Spleen (tissue), 11 donors: ENCODE data around the gene GFPT1. TPM values are rescaled to one million over a fixed set of nuclear protein-coding genes. Genes with fewer than 3 reads are reported as not detected.

Experiments
- DNase-seq: peaks from one replicate; pipeline ENCODE4 v3.0.0-alpha.2; 2020
- H3K27ac ChIP-seq, 8 donors: fragments of 200-600 bp; sonication (generic) in 7 of 8; 1 replicate in 4 of 8; 2 replicates in 4 of 8; pipeline versions ENCODE4 v1.5.0 to v1.8.0; 2016 to 2021; ENCODE audit warnings: inconsistent platforms in 4 of 8, mild to moderate bottlenecking in 4 of 8, moderate library complexity in 1 of 8
- H3K27me3 ChIP-seq, 7 donors: fragments of 200-600 bp; sonication (generic) in 6 of 7; replicated peaks in 1 of 7; 1 replicate in 4 of 7; 2 replicates in 3 of 7; pipeline versions ENCODE4 v1.5.0 to v1.8.0; 2016 to 2021; ENCODE audit warnings: inconsistent platforms in 3 of 7, mild to moderate bottlenecking in 1 of 7
- H3K36me3 ChIP-seq, 6 donors: fragments of 200-600 bp; sonication (generic) in 5 of 6; 1 replicate in 4 of 6; 2 replicates in 2 of 6; pipeline versions ENCODE4 v1.5.0 to v1.8.0; 2016 to 2021; ENCODE audit warnings: inconsistent platforms in 2 of 6
- H3K4me1 ChIP-seq, 6 donors: fragments of 200-600 bp; sonication (generic) in 5 of 6; 1 replicate in 3 of 6; 2 replicates in 3 of 6; pipeline versions ENCODE4 v1.5.0 to v1.8.0; 2016 to 2021; ENCODE audit warnings: inconsistent platforms in 3 of 6
- H3K4me3 ChIP-seq, 8 donors: fragments of 200-600 bp; sonication (generic) in 7 of 8; 1 replicate in 4 of 8; 2 replicates in 4 of 8; pipeline versions ENCODE4 v1.5.0 to v1.8.0; 2016 to 2021; ENCODE audit warnings: inconsistent platforms in 4 of 8, mild to moderate bottlenecking in 4 of 8, moderate library complexity in 2 of 8
- H3K9me3 ChIP-seq, 8 donors: fragments of 200-600 bp; sonication (generic) in 7 of 8; 1 replicate in 4 of 8; 2 replicates in 4 of 8; pipeline versions ENCODE4 v1.5.0 to v1.8.0; 2016 to 2021; ENCODE audit warnings: inconsistent platforms in 4 of 8
- POLR2A ChIP-seq, 3 donors: fragments of 450-650 bp; IDR thresholded peaks; one replicate each; pipeline ENCODE4 v1.5.1; 2017; ENCODE audit warnings: antibody characterized with exemption in 3 of 3, mild to moderate bottlenecking in 1 of 3
- POLR2AphosphoS5 ChIP-seq, 3 donors: sonication (generic); formaldehyde crosslinking; IDR thresholded peaks; one replicate each; pipeline ENCODE4 v1.5.1; 2017; ENCODE audit warnings: antibody characterized with exemption in 3 of 3
- WGBS, 5 donors: extraction: QIAGEN DNeasy Blood & Tissue Kit in 3 of 5; methylation state at CpG; one replicate each; pipeline versions ENCODE4 v1.1.5 to v1.1.7; 2013 to 2018; 5-methylcytosine and 5-hydroxymethylcytosine counted together
- intact Hi-C: fragments of 100-400 bp; cut with DNase I; formaldehyde crosslinking; loops from one replicate; pipeline ENCODE4 v1.15.0; 2023; ENCODE audit warnings: low total_unique reads
- polyA plus RNA-seq, 3 donors: library from polyadenylated mRNA; stranded (reverse); fragments of 200-250 nt; gene quantifications; one replicate each; pipeline ENCODE4 v1.2.1, GENCODE V29; 2013
- total RNA-seq, 7 donors: library from RNA; depleted of rRNA in 3 of 7; stranded (reverse); fragments of >200 nt in 3 of 7; fragmentation: NEBNext Ultra II Directional in 4 of 7; extraction: Animal tissue kit (Norgen Biotek cat#: 25700) in 4 of 7; gene quantifications; one replicate each; pipeline versions ENCODE4 v1.1.0 to v1.2.1, GENCODE V29; 2016 to 2021
- TF ChIP-seq, protein P1 (sequence below), 11 experiments: fragments of 200-600 bp in 7 of 11; fragments of 450-650 bp in 4 of 11; sonication (generic) in 4 of 11; IDR thresholded peaks in 8 of 11; conservative IDR thresholded peaks in 3 of 11; 1 replicate in 7 of 11; 2 replicates in 4 of 11; pipeline versions ENCODE4 v1.4.0 to v1.8.0; 2016 to 2021; ENCODE audit warnings: antibody characterized with exemption in 11 of 11, inconsistent platforms in 4 of 11, mild to moderate bottlenecking in 1 of 11
- donor health status: healthy with polysubstance abuse.
- donor health status: DM: no; HTN: no; CAD: no; lungs with moderate emphysema.
- donor health status: DM: no; HTN: no; CAD: no.
- donor health status: Bipolar disorder and iron deficiency.
- donor health status: healthy.
- donor health status: DM: no; HTN: no; CAD: no.
- donor health status: DM: yes; HTN: yes; CAD: no.

Gene GFPT1
- total and polyA plus RNA-seq, 10 donors = 2.4 to 27.7 (median 19.9) TPM

DNA sequence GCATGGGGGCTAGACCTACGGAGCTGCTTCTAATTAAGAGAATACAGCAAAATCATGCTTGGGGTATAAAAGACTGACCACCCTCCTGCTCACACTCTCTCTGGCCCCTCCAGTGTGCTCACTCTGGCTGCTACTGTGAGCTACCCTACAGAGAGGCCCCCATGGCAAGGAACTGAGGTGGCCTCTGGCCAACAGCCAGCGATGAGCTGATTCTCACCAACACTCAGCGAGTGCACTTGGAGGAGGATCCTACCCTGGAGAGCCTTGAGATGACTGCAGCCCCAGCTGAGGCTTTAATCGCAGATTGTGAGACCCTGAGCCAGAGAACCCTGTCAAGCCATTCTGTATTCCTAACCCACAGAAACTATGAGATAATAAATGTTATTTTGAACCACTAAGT is 88.2 kb downstream of the GFPT1 start:
- peaks cover 0 to 5% (median 3%) of the 10 kb centered on the region in 8 donors for H3K9me3 ChIP-seq
- H3K27me3 ChIP-seq = peaks cover 0 to 1% (median 0%) of the 10 kb centered on the region in 7 donors
- WGBS, 5 donors = 69 to 90% (median 76%) methylated on average over 4 of the region's 4 CpGs
- TF ChIP-seq, protein P1, sequence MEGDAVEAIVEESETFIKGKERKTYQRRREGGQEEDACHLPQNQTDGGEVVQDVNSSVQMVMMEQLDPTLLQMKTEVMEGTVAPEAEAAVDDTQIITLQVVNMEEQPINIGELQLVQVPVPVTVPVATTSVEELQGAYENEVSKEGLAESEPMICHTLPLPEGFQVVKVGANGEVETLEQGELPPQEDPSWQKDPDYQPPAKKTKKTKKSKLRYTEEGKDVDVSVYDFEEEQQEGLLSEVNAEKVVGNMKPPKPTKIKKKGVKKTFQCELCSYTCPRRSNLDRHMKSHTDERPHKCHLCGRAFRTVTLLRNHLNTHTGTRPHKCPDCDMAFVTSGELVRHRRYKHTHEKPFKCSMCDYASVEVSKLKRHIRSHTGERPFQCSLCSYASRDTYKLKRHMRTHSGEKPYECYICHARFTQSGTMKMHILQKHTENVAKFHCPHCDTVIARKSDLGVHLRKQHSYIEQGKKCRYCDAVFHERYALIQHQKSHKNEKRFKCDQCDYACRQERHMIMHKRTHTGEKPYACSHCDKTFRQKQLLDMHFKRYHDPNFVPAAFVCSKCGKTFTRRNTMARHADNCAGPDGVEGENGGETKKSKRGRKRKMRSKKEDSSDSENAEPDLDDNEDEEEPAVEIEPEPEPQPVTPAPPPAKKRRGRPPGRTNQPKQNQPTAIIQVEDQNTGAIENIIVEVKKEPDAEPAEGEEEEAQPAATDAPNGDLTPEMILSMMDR (IDR thresholded peaks at IDR 0.05 in 8 of 11, conservative IDR thresholded peaks at IDR 0.05 in 3 of 11) = no peak
- no peak for TF ChIP-seq POLR2A (IDR thresholded peaks at IDR 0.05)
- TF ChIP-seq POLR2AphosphoS5 (IDR thresholded peaks at IDR 0.05) = no peak
- H3K27ac ChIP-seq = no peak overlapping the region
- intact Hi-C loops = no loop called here
- peaks cover 0 to 8% (median 0%) of the 10 kb centered on the region in 6 donors for H3K4me1 ChIP-seq
- H3K36me3 ChIP-seq = no peaks in the 10 kb centered on the region
- no peak overlapping the region for H3K4me3 ChIP-seq
- DNase-seq = no peak

DNA sequence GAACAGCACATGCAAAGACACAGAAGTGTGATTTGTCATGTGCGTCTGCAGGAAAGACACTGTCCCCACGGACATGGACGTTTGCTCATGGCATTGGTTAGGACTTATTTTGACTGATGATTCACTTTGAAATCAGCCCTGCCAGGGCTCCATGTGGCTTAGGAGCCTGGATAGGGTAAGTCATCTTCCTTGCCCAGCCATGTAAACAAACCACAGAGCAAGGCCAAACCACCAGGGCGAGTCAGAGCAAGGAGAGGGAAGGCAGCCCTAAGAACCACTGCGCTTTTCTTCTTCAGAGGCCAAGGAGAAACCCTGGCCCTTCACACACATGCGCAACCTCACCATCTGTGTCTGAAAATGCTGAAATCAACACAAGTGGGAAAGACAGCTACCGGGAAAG is 88.8 kb downstream of the GFPT1 start:
- Histone ChIP-seq H3K4me3 (no peak overlapping the region), H3K4me1 (peaks cover 0 to 8% (median 0%) of the 10 kb centered on the region in 6 donors), H3K36me3 (no peaks in the 10 kb centered on the region), H3K27me3 (no peaks in the 10 kb centered on the region), H3K27ac (no peak overlapping the region), H3K9me3 (no peaks in the 10 kb centered on the region)
- DNase-seq = no peak
- WGBS, 5 donors = 63 to 87% (median 76%) methylated on average over 7 of the region's 7 CpGs
- TF ChIP-seq POLR2AphosphoS5 (IDR thresholded peaks at IDR 0.05) = no peak
- no peak for TF ChIP-seq POLR2A (IDR thresholded peaks at IDR 0.05)
- TF ChIP-seq, protein P1 (IDR thresholded peaks at IDR 0.05 in 8 of 11, conservative IDR thresholded peaks at IDR 0.05 in 3 of 11) = no peak
- intact Hi-C loops = no loop called here

DNA sequence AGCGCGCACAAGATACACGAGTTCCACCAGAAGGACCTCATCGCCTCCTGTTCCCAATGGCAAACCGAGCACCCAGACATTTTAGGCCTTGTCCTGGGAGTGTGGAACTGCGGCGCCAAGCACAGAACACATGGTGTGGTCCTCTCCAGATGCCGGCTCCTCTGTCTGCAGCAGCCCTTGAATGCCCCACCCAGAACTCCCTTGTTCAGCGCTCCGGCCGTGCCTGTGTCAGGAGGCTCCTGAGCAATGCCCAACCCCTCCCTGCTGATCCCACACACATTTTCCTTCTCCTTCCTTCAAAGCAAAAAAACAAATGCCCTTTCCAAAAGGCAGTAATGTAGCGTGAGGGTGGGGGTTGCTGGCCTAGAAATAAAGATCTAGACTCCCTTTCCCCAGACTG is 89.8 kb downstream of the GFPT1 start:
- H3K36me3 ChIP-seq = no peaks in the 10 kb centered on the region
- H3K27ac ChIP-seq = no peak overlapping the region
- H3K4me1 ChIP-seq = peaks cover 0 to 8% (median 0%) of the 10 kb centered on the region in 6 donors
- H3K4me3 ChIP-seq = no peak overlapping the region
- no peaks in the 10 kb centered on the region for H3K9me3 ChIP-seq
- no peaks in the 10 kb centered on the region for H3K27me3 ChIP-seq
- 91 to 95% (median 94%) methylated on average over 12 of the region's 12 CpGs for WGBS, 5 donors
- no peak for DNase-seq
- intact Hi-C loops = no loop called here
- TF ChIP-seq, protein P1 (IDR thresholded peaks at IDR 0.05 in 8 of 11, conservative IDR thresholded peaks at IDR 0.05 in 3 of 11) = no peak
- TF ChIP-seq POLR2AphosphoS5 (IDR thresholded peaks at IDR 0.05) (no peak), POLR2A (IDR thresholded peaks at IDR 0.05) (no peak)

DNA sequence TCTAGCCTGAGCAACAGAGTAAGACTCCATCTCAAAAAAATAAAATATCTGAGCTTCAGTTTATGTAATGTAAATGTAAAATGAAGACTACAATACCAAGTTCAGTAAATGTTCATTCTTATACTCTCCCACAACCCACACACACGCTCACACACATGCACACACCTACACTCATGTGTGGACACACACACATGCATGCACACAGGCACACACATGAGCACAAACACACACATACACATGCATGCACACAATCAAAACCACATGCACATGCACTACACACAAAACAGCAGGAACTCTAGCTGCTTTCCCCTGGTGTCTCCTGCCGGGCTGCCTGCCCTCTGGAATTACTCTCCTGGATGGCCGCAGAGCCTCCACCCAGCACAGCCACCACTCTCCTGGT is 90.6 kb downstream of the GFPT1 start:
- TF ChIP-seq, protein P1 (IDR thresholded peaks at IDR 0.05 in 8 of 11, conservative IDR thresholded peaks at IDR 0.05 in 3 of 11) = no peak
- TF ChIP-seq POLR2AphosphoS5 (IDR thresholded peaks at IDR 0.05) (no peak), POLR2A (IDR thresholded peaks at IDR 0.05) (no peak)
- WGBS, 5 donors = 88 to 95% (median 93%) methylated on average over 3 of the region's 3 CpGs

More for the DNA sequence above, 90.6 kb downstream of the GFPT1 start:
- H3K27me3 ChIP-seq = no peaks in the 10 kb centered on the region
- no peak for DNase-seq
- H3K27ac ChIP-seq = no peak overlapping the region
- H3K4me3 ChIP-seq = no peak overlapping the region
- H3K9me3 ChIP-seq = no peaks in the 10 kb centered on the region
- no peaks in the 10 kb centered on the region for H3K36me3 ChIP-seq
- peaks cover 0 to 8% (median 0%) of the 10 kb centered on the region in 6 donors for H3K4me1 ChIP-seq
- intact Hi-C loops = no loop called here
